Ishikawa (cell line): ENCODE results near the gene TNRC6B.

ENCODE experiments used
- CEBPB ChIP-seq: IDR thresholded peaks from 2 replicates; pipeline ENCODE4 v1.6.1; 2012
- CREB1 ChIP-seq: IDR thresholded peaks from 2 replicates; pipeline ENCODE4 v1.6.1; 2012; ENCODE audit warnings: low read depth
- EGR1 ChIP-seq: IDR thresholded peaks from 2 replicates; pipeline ENCODE4 v1.6.1; 2012
- EP300 ChIP-seq: IDR thresholded peaks from 2 replicates; pipeline ENCODE4 v1.6.1; 2012; ENCODE audit warnings: borderline replicate concordance
- RAD21 ChIP-seq: IDR thresholded peaks from 2 replicates; pipeline ENCODE4 v1.6.1; 2012; ENCODE audit warnings: low read depth
- TAF1 ChIP-seq: IDR thresholded peaks from 2 replicates; pipeline ENCODE4 v1.6.1; 2012; ENCODE audit warnings: low read depth, mild to moderate bottlenecking
- TEAD4 ChIP-seq: IDR thresholded peaks from 2 replicates; pipeline ENCODE4 v1.6.1; 2012
- YY1 ChIP-seq: IDR thresholded peaks from 2 replicates; pipeline ENCODE4 v1.6.1; 2012; ENCODE audit warnings: low read depth
- TF ChIP-seq, protein P1 (sequence below): IDR thresholded peaks from 2 replicates; pipeline ENCODE4 v1.6.1; 2012
- TF ChIP-seq, protein P2 (sequence below): IDR thresholded peaks from 2 replicates; pipeline ENCODE4 v1.6.1; 2012; ENCODE audit warnings: low read depth, mild to moderate bottlenecking

DNA sequence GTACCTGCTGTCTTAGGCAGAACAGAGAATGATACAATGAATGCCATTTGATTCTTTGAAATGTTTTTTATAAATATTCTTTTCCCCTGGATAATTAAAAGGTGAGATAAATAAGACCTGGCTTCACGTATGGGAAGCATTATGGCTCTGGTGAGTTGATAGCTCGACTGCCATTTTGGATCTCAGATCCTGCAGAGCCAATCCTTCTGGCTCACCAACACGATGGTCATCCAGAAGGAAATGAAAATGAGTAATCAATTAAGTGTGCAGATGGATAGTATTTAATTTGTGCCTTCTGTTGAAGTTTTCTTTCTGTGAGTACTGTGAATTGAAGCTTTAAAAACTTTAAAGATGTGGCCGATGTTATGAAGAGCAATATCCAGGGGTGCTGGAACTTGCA is 2.7 kb downstream of the TNRC6B start:
- TF ChIP-seq TAF1 (no peak), RAD21 (no peak), EP300 (no peak), TEAD4 (no peak), YY1 (no peak), EGR1 (no peak), CREB1 (no peak), CEBPB (no peak)
- TF ChIP-seq, protein P1, sequence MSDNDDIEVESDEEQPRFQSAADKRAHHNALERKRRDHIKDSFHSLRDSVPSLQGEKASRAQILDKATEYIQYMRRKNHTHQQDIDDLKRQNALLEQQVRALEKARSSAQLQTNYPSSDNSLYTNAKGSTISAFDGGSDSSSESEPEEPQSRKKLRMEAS: no peak
- TF ChIP-seq, protein P2, sequence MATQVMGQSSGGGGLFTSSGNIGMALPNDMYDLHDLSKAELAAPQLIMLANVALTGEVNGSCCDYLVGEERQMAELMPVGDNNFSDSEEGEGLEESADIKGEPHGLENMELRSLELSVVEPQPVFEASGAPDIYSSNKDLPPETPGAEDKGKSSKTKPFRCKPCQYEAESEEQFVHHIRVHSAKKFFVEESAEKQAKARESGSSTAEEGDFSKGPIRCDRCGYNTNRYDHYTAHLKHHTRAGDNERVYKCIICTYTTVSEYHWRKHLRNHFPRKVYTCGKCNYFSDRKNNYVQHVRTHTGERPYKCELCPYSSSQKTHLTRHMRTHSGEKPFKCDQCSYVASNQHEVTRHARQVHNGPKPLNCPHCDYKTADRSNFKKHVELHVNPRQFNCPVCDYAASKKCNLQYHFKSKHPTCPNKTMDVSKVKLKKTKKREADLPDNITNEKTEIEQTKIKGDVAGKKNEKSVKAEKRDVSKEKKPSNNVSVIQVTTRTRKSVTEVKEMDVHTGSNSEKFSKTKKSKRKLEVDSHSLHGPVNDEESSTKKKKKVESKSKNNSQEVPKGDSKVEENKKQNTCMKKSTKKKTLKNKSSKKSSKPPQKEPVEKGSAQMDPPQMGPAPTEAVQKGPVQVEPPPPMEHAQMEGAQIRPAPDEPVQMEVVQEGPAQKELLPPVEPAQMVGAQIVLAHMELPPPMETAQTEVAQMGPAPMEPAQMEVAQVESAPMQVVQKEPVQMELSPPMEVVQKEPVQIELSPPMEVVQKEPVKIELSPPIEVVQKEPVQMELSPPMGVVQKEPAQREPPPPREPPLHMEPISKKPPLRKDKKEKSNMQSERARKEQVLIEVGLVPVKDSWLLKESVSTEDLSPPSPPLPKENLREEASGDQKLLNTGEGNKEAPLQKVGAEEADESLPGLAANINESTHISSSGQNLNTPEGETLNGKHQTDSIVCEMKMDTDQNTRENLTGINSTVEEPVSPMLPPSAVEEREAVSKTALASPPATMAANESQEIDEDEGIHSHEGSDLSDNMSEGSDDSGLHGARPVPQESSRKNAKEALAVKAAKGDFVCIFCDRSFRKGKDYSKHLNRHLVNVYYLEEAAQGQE: no peak
